H4 (cell line): ENCODE data around the gene CRABP1. TPM values are rescaled to one million over a fixed set of nuclear protein-coding genes. Genes with fewer than 3 reads are reported as not detected.

Experiments
- DNase-seq: peaks from one replicate; pipeline ENCODE4 v3.0.0-alpha.2; 2015; ENCODE audit warnings: low spot score
- total RNA-seq: library from RNA; depleted of rRNA; stranded (reverse); fragments of >200 nt; shearing (Covaris generic); gene quantifications from 2 replicates; pipeline ENCODE4 v1.2.3, GENCODE V29; 2014

The CRABP1 gene
- total RNA-seq, 1 experiment from 2014 or later, result not detected

- DNase-seq, result peak; percentile 37
Measured at GRCh38 chr15:78317145-78317836, 22.9 kb upstream of the CRABP1 start.

DNA sequence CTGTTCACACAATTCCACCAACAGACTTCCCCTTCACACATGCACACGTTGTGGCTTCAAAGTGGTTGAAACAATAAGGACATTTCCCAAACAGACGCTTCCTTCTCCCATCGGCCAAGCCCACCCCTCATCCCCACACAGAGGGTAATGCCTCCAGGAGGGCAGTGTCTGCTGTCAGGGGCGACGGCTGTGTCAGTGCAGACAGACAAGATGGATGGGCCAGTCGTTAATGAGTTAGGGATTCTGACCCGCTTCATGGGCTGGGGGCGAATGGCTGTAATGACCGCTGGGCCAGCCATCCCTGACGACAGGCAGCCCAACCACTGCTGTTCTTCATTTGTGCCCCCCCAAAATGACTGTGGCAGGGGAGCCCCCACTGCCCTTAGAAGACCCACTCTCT lies 20.6 kb upstream of the CRABP1 start:
- no peak for DNase-seq

- no peak for DNase-seq
Measured at GRCh38 chr15:78320183-78320582, 20.0 kb upstream of the CRABP1 start.

- no peak for DNase-seq
Measured at GRCh38 chr15:78321041-78321570, 19.0 kb upstream of the CRABP1 start.

GRCh38 chr15:78321786-78322185 lies 18.4 kb upstream of the CRABP1 start:
- DNase-seq, result no peak

DNA sequence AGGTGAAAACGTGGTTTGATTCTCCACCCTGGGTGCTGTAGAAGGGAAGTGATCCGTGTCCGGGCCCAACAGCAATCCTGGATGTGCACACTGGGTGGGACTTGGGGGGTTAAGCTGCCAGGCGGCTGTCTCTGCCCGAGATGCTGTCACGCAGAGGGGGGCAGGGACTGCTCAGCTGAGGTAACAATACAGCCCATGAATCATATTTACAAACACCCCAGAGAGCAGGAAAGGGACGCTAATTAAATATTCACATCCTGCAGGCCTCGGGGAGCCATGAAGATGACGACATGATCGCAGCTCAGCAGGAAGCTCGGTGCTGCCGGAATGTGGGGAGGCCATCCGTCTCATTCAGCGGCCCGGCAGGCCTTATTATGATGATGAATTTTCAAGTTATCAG lies 17.9 kb upstream of the CRABP1 start:
- DNase-seq, result peak; percentile 82

GRCh38 chr15:78322724-78323521 lies 17.2 kb upstream of the CRABP1 start:
- DNase-seq, result no peak

DNA sequence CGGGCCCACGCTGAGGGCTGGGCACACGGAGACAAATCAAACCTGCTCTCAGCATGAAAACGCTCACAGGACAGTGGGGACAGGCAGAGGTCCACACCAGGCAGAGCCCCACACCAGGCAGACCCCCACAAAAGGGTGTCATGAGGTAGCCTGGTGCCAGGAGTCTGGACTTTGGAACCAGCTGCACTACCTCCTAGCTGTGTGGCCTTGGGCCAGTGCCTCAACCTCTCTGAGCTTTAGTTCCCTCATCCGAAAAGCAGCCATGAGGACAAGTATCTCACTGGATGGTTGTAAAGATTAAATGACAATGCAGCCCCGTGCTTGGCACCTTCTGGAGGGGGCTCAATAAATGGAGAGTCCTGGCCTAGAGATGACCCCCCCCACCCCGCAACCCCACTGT lies 16.5 kb upstream of the CRABP1 start:
- no peak for DNase-seq

GRCh38 chr15:78324144-78324543 lies 16.0 kb upstream of the CRABP1 start:
- no peak for DNase-seq

DNA sequence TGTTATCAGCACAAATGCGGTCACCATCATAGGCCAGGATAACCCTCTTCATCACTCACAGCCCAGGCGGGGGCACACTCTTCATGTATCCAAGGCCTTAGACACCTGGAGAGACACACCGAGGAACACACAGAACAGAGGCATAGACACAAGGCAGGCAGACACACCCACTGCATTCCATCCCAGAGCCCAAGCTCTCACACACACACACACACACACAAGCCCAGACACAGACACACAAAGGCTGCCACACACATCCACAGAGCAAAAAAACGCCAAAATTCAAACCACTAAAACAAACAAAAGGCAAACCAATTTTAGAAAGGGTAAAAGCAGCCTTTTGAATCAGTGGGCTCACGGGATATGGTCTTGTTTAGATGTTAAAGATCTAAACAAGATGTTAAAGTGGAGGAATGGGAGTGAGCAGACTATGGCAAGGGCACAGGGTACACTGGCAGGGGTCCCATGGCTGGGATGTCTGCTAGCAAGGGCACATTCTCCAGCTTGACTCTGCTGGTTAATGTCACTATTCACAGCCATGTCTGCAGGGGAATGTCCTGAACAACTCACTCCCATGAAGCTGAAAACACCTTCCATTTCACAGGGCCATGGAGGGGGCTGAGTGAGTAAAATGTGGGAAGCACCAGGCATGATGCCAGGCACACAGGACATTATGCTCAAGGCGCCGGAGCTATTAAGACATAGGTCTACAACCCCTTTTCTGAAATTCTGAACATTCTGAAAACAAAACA lies 14.9 kb upstream of the CRABP1 start:
- DNase-seq, result peak; percentile 47

GRCh38 chr15:78327466-78327865 lies 12.7 kb upstream of the CRABP1 start:
- DNase-seq, result no peak

GRCh38 chr15:78329625-78330024 lies 10.5 kb upstream of the CRABP1 start:
- no peak for DNase-seq

DNA sequence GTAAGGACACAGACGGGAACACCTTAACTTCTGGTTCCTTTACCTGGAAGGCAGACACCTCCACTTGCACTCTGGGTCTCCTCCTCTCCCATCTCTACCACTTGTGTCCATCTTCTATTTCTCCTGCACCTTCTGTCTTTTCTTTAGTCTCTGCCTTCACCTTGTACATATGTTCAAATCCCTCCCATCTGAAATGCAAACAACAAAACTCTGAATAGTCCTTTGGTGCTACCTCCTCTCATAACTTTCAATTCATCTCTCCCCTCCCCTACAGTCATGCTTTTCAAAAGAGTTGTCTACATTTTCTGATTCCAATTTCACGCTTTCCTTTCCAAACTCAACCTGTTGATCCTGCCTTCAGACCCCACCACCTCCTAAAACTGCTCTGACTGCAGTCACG lies 5.3 kb upstream of the CRABP1 start:
- no peak for DNase-seq

GRCh38 chr15:78335985-78336384 lies 4.2 kb upstream of the CRABP1 start:
- DNase-seq, result no peak

DNA sequence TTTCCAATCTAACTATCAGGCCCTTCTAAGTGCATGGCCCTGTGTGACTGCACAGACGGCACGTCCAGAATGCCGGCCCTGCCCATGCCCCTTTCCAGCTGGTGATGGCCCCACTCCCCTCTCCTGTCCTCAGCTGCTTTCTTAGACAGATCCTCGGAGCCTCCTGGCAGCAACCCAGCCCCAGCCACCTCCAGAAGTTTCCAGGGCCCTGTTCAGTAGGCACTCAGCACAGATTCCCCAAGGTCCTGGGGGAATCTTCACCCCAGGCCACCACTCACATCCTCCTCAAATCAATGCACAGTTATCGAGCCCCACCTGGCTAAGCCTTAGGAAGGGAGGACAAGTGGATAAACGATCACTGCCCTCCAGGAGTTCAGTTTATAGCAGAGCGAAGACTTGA lies 1.4 kb upstream of the CRABP1 start:
- DNase-seq, result no peak

DNA sequence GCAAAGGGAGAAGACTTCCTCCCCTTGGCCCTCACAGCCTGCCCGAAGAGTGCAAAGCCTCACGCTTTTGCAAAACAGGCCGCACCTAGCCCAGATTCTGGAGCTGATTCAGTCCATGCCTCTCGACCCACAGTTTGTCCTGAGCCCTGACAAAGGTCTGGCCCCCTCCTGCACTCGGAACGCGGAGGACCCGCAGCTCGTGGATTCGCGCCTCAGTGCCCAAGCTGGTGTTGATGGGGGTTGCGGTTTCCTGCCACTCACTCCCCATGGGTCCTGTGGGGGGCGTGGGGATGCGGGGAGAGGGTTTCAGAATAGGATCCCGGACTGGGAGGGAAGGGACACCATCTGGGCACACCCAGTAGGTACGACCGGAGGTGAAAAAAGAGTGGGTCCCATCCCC lies 594 bp upstream of the CRABP1 start:
- no peak for DNase-seq

DNA sequence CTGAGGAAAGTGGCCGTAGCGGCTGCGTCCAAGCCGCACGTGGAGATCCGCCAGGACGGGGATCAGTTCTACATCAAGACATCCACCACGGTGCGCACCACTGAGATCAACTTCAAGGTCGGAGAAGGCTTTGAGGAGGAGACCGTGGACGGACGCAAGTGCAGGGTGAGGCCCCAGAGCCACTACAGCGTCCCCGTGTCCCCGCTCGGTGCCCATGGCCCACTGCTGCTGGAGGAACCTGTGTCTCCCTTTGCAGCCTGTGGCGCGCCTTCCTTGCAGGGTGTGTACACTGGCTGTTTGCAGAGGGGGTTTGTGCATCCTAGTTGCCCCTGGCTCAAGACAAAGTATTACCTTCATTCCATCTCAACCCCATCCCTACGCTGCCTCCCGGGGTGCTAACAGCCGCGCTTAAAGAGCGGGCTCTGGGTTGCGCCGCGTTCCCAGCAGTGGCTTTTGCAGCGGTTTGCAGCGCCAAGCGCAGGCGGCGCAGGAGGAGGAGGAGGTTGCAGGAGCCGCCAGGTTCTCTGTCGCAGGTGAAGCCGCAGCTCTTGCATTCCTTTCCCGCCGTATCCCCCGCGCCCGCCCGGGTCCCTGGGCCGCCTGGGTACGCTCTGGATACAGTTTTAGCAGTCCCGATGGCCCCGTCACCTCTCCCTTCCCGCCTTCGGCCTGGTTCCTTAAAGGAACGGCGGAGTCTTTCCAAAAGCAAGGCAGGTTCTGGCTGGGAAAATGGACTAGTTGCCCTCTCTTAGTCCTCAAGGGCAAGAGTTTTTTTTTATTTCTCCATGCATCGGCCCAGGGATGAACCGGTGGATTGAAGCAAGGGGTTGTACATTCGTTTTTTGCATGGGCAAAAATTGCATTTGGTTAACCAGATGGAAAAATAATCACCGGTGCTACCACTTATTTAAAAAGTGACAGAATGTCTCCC lies 1.2 kb downstream of the CRABP1 start:
- DNase-seq, result no peak

- no peak for DNase-seq
Measured at GRCh38 chr15:78342021-78342420, 1.9 kb downstream of the CRABP1 start.

- DNase-seq, result no peak
Measured at GRCh38 chr15:78343276-78344060, 3.3 kb downstream of the CRABP1 start.

GRCh38 chr15:78345396-78346125 lies 5.4 kb downstream of the CRABP1 start:
- DNase-seq, result no peak
